ENCODE data around the gene PKDCC.

DNA sequence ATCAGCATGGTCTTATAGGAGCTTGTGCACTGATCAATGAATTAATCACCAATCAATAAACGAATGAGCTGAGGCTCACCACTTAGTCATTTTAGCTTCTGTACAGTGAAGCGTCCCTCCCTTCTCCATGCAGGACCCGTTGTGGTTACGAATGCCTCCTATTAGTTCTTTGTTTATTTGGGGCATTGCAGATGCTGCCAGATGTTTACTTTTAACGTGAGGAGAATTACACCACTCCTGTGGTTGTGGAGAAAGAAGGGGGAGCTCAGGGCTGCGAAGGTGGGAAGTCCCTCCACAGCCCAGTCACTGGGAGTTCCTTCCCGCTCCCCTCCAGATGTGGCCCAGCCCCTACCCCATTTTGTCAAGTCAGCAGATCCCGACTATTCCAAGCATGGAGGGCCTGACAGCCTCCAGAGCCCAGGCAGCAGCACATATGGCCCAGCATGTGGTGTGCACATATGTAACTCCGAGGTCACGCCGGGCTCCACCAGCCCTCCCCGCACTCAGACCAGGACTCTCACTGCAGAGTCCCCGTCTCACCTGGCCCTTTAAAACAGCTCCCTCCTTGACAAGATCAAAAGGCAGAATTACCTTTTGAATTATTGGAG lies 20.9 kb downstream of the PKDCC start:
- TF ChIP-seq FOXA1 (IDR thresholded peaks at IDR 0.05) (no peak), HDGF (IDR thresholded peaks at IDR 0.05; ENCODE audit: borderline replicate concordance) (no peak), SP1 (IDR thresholded peaks at IDR 0.05) (no peak), LEF1 (IDR thresholded peaks at IDR 0.05; ENCODE audit: borderline replicate concordance) (no peak), BHLHE40 (IDR thresholded peaks at IDR 0.05; ENCODE audit: borderline replicate concordance) (no peak)
- TF ChIP-seq, protein P1, sequence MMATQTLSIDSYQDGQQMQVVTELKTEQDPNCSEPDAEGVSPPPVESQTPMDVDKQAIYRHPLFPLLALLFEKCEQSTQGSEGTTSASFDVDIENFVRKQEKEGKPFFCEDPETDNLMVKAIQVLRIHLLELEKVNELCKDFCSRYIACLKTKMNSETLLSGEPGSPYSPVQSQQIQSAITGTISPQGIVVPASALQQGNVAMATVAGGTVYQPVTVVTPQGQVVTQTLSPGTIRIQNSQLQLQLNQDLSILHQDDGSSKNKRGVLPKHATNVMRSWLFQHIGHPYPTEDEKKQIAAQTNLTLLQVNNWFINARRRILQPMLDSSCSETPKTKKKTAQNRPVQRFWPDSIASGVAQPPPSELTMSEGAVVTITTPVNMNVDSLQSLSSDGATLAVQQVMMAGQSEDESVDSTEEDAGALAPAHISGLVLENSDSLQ (IDR thresholded peaks at IDR 0.05) = no peak

All from HEK293T (cell line).